Endothelial cell of umbilical vein (primary cell): ENCODE data around the gene GAB1. TPM values are rescaled to one million over a fixed set of nuclear protein-coding genes. Genes with fewer than 3 reads are reported as not detected.
A peak's percentile ranks its signal among the peaks of the same experiment; 100 is the strongest.

Source experiments
- BruUV-seq: library from RNA; stranded (reverse); fragments of 400-500 nt; replicated peaks from 2 replicates; lab custom pipeline; 2021; lab: Mats Ljungman, UMichigan
- CTCF ChIA-PET: fragments of 300-600, 350-600 bp; sonication (Branson Sonifier 250); formaldehyde crosslinking; loops from one replicate; lab custom pipeline; 2021; ENCODE audit warnings: antibody characterized with exemption, inconsistent platforms; lab: Charles Lee
- POLR2A ChIA-PET: fragments of 300-600, 350-600 bp; sonication (Branson Sonifier 250); formaldehyde crosslinking; loops from one replicate; lab custom pipeline; 2021; ENCODE audit warnings: antibody characterized with exemption, inconsistent platforms; lab: Charles Lee
- DNase-seq: peaks from one replicate; pipeline ENCODE4 v3.0.0-alpha.2; 2011; ENCODE audit warnings: low read depth, low spot score
- FAIRE-seq: peaks from 2 replicates; lab custom pipeline; 2011; peaks lifted over from hg19 to GRCh38; lab: Jason Lieb, UNC
- H2AFZ ChIP-seq: 2 replicates; pipeline ENCODE4 v1.6.0; 2012; ENCODE audit warnings: low read depth, low read length, control low read depth, inconsistent platforms
- H3K27ac ChIP-seq: 2 replicates; pipeline ENCODE4 v1.5.1; 2011; ENCODE audit warnings: low read depth, mild to moderate bottlenecking, control low read depth, low read length, moderate library complexity; ENCODE audit not compliant: insufficient read depth
- H3K27me3 ChIP-seq, 2 experiments: 2 replicates each; pipeline versions ENCODE4 v1.6.0 to v1.6.1; 2011; ENCODE audit warnings: low read length in 2 of 2, mixed read lengths in 1 of 2; ENCODE audit not compliant: control insufficient read depth in 2 of 2, insufficient read depth in 2 of 2
- H3K36me3 ChIP-seq, 2 experiments: 2 replicates in 1 of 2; 3 replicates in 1 of 2; pipeline ENCODE4 v1.5.1; 2011; ENCODE audit warnings: low read length in 2 of 2, mild to moderate bottlenecking in 1 of 2, moderate library complexity in 1 of 2; ENCODE audit not compliant: control insufficient read depth in 2 of 2, insufficient read depth in 2 of 2; ENCODE audit errors: extremely low read depth in 1 of 2
- H3K4me1 ChIP-seq: 3 replicates; pipeline ENCODE4 v1.5.1; 2011; ENCODE audit warnings: mild to moderate bottlenecking, low read length; ENCODE audit not compliant: control insufficient read depth, insufficient read depth; ENCODE audit errors: extremely low read depth
- H3K4me2 ChIP-seq: 2 replicates; pipeline ENCODE4 v1.6.1; 2011; ENCODE audit warnings: low read length, control low read depth, mixed read lengths; ENCODE audit not compliant: insufficient read depth
- H3K4me3 ChIP-seq, 3 experiments: fragments of 200-600 bp in 1 of 3; sonication (generic), shearing (Covaris generic) in 1 of 3; replicated peaks in 1 of 3; 2 replicates each; pipeline ENCODE4 v1.5.1; 2011 to 2016; ENCODE audit warnings: control low read depth in 3 of 3, low read length in 3 of 3, mild to moderate bottlenecking in 2 of 3, inconsistent platforms in 1 of 3, low read depth in 1 of 3, moderate library complexity in 1 of 3; ENCODE audit not compliant: insufficient read depth in 1 of 3
- H3K79me2 ChIP-seq: 2 replicates; pipeline ENCODE4 v1.6.0; 2012; ENCODE audit warnings: low read length, inconsistent platforms; ENCODE audit not compliant: control insufficient read depth, insufficient read depth
- H3K9ac ChIP-seq: replicated peaks from 2 replicates; pipeline ENCODE3; 2011; ENCODE audit warnings: low read length, control low read depth; ENCODE audit not compliant: insufficient read depth; ENCODE audit errors: extremely low read depth
- H3K9me1 ChIP-seq: replicated peaks from 3 replicates; pipeline ENCODE4 v1.6.0; 2011; ENCODE audit warnings: mild to moderate bottlenecking, low read length; ENCODE audit not compliant: control insufficient read depth, insufficient read depth; ENCODE audit errors: extremely low read depth
- H3K9me3 ChIP-seq: replicated peaks from 2 replicates; pipeline ENCODE4 v1.5.1; 2012; ENCODE audit warnings: low read length, inconsistent platforms; ENCODE audit not compliant: control insufficient read depth, insufficient read depth
- H4K20me1 ChIP-seq: replicated peaks from 2 replicates; pipeline ENCODE3; 2011; ENCODE audit warnings: mild to moderate bottlenecking, low read length; ENCODE audit not compliant: control insufficient read depth, insufficient read depth; ENCODE audit errors: extremely low read depth
- EZH2 ChIP-seq: IDR thresholded peaks from 2 replicates; pipeline ENCODE4 v1.6.1; 2012; ENCODE audit warnings: borderline replicate concordance, low read depth, mild to moderate bottlenecking, moderate library complexity, low read length, inconsistent platforms; ENCODE audit not compliant: severe bottlenecking
- FOS ChIP-seq: IDR thresholded peaks from 2 replicates; pipeline ENCODE4 v1.6.1; 2011; ENCODE audit warnings: mild to moderate bottlenecking, low read length, moderate library complexity, borderline replicate concordance; ENCODE audit not compliant: insufficient read depth
- GATA2 ChIP-seq: IDR thresholded peaks from 2 replicates; pipeline ENCODE4 v1.7.0; 2011; ENCODE audit warnings: low read depth, mild to moderate bottlenecking, moderate library complexity, mixed read lengths, low read length; ENCODE audit not compliant: insufficient read length, insufficient read depth
- JUN ChIP-seq: IDR thresholded peaks from 2 replicates; pipeline ENCODE4 v1.6.1; 2011; ENCODE audit warnings: borderline replicate concordance, low read depth; ENCODE audit not compliant: insufficient read length, insufficient read depth
- MAX ChIP-seq: IDR thresholded peaks from 2 replicates; pipeline ENCODE4 v1.6.1; 2011; ENCODE audit not compliant: insufficient read depth, insufficient read length
- MYC ChIP-seq: IDR thresholded peaks from one replicate; pipeline ENCODE4 v1.6.1; 2011; ENCODE audit warnings: mild to moderate bottlenecking, low read depth, low read length
- POLR2A ChIP-seq: IDR thresholded peaks from 2 replicates; pipeline ENCODE4 v1.6.1; 2012; ENCODE audit warnings: low read depth, mild to moderate bottlenecking, control low read depth, low read length
- POLR2AphosphoS5 ChIP-seq: IDR thresholded peaks from 2 replicates; pipeline ENCODE4 v1.6.1; 2012; ENCODE audit warnings: low read depth, mild to moderate bottlenecking, control low read depth, low read length, moderate library complexity; ENCODE audit not compliant: insufficient read depth
- dilution Hi-C: fragments of 300-500 bp; cut with MboI; formaldehyde crosslinking; loops from one replicate; pipeline ENCODE4 v1.15.0; 2019; ENCODE audit warnings: low sequenced_read_pairs; ENCODE audit not compliant: extremely low pct_ligation_motif_present
- intact Hi-C: fragments of 100-400 bp; cut with micrococcal nuclease; formaldehyde crosslinking; loops from one replicate; pipeline ENCODE4 v1.10.0; 2022
- polyA plus RNA-seq, 4 experiments: library from polyadenylated mRNA; depleted of rRNA in 3 of 4; stranded (reverse) in 3 of 4; unstranded in 1 of 4; fragments of >200 nt; gene quantifications; 2 replicates each; pipeline versions ENCODE4 v1.2.1 to v1.2.3, GENCODE V29; 2011 to 2012; ENCODE audit warnings: missing spikeins in 1 of 4
- total RNA-seq: library from RNA; stranded (reverse); gene quantifications from 2 replicates; pipeline ENCODE4 v1.2.3, GENCODE V29; 2021
- TF ChIP-seq, protein P1 (sequence below), 2 donors: IDR thresholded peaks; 1 replicate in 1 of 2; 2 replicates in 1 of 2; pipeline ENCODE4 v1.5.1; 2011; ENCODE audit warnings: low read length in 2 of 2, mild to moderate bottlenecking in 2 of 2, moderate library complexity in 2 of 2, control low read depth in 1 of 2, inconsistent platforms in 1 of 2, low read depth in 1 of 2; ENCODE audit not compliant: insufficient read depth in 1 of 2; ENCODE audit errors: extremely low read depth in 1 of 2

Gene GAB1
- total and polyA plus RNA-seq, 2 donors (not counting 3 experiments of a cell fraction or from before 2014, with no cell fraction given): 9.3 to 37.7 TPM

GRCh38 chr4:143406523-143406922 lies 69.8 kb downstream of the GAB1 start:
- no peak overlapping the region for H3K27ac ChIP-seq
- no peaks in the 10 kb centered on the region for H3K27me3 ChIP-seq
- no peaks in the 10 kb centered on the region for H3K9me1 ChIP-seq
- DNase-seq: peak; percentile 94
- H3K79me2 ChIP-seq: no peaks in the 10 kb centered on the region
- no peak overlapping the region for H3K4me3 ChIP-seq
- BruUV-seq: no TSS peak
- H3K9ac ChIP-seq: no peak overlapping the region
- no peak for FAIRE-seq
- H3K4me2 ChIP-seq: no peak overlapping the region
- H3K4me1 ChIP-seq: peaks cover 46% of the 10 kb centered on the region
- intact Hi-C loops: no loop called here
- TF ChIP-seq POLR2AphosphoS5 (no peak), MAX (no peak), GATA2 (no peak), MYC (no peak), POLR2A (no peak), JUN (no peak), EZH2 (no peak), FOS (no peak)
- TF ChIP-seq, protein P1, sequence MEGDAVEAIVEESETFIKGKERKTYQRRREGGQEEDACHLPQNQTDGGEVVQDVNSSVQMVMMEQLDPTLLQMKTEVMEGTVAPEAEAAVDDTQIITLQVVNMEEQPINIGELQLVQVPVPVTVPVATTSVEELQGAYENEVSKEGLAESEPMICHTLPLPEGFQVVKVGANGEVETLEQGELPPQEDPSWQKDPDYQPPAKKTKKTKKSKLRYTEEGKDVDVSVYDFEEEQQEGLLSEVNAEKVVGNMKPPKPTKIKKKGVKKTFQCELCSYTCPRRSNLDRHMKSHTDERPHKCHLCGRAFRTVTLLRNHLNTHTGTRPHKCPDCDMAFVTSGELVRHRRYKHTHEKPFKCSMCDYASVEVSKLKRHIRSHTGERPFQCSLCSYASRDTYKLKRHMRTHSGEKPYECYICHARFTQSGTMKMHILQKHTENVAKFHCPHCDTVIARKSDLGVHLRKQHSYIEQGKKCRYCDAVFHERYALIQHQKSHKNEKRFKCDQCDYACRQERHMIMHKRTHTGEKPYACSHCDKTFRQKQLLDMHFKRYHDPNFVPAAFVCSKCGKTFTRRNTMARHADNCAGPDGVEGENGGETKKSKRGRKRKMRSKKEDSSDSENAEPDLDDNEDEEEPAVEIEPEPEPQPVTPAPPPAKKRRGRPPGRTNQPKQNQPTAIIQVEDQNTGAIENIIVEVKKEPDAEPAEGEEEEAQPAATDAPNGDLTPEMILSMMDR (IDR thresholded peaks at IDR 0.05; ENCODE audit: extremely low read depth in 1 of 2, insufficient read depth in 1 of 2, low read depth in 1 of 2, low read length in 2 of 2): no peak
- dilution Hi-C loops: no loop called here
- no peaks in the 10 kb centered on the region for H4K20me1 ChIP-seq
- no peaks in the 10 kb centered on the region for H3K9me3 ChIP-seq
- POLR2A ChIA-PET: no interaction called here
- H3K36me3 ChIP-seq: no peaks in the 10 kb centered on the region
- H2AFZ ChIP-seq: no peak overlapping the region
- CTCF ChIA-PET: no interaction called here
